Gastrocnemius medialis (tissue), 4 donors: ENCODE data around the gene NOS1AP.

Source experiments
- POLR2A ChIP-seq, 2 donors: fragments of 450-650 bp; IDR thresholded peaks; one replicate each; pipeline ENCODE4 v1.6.1; 2017; ENCODE audit warnings: antibody characterized with exemption in 2 of 2, mild to moderate bottlenecking in 2 of 2, moderate library complexity in 2 of 2
- TF ChIP-seq, protein P1 (sequence below), 5 experiments: fragments of 450-650 bp in 3 of 5; fragments of 200-600 bp in 2 of 5; sonication (generic) in 2 of 5; IDR thresholded peaks in 4 of 5; conservative IDR thresholded peaks in 1 of 5; 1 replicate in 4 of 5; 2 replicates in 1 of 5; pipeline ENCODE4 v1.5.1; 2016 to 2019; ENCODE audit warnings: antibody characterized with exemption in 5 of 5, mild to moderate bottlenecking in 3 of 5, moderate library complexity in 3 of 5

- TF ChIP-seq, protein P1, sequence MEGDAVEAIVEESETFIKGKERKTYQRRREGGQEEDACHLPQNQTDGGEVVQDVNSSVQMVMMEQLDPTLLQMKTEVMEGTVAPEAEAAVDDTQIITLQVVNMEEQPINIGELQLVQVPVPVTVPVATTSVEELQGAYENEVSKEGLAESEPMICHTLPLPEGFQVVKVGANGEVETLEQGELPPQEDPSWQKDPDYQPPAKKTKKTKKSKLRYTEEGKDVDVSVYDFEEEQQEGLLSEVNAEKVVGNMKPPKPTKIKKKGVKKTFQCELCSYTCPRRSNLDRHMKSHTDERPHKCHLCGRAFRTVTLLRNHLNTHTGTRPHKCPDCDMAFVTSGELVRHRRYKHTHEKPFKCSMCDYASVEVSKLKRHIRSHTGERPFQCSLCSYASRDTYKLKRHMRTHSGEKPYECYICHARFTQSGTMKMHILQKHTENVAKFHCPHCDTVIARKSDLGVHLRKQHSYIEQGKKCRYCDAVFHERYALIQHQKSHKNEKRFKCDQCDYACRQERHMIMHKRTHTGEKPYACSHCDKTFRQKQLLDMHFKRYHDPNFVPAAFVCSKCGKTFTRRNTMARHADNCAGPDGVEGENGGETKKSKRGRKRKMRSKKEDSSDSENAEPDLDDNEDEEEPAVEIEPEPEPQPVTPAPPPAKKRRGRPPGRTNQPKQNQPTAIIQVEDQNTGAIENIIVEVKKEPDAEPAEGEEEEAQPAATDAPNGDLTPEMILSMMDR (IDR thresholded peaks at IDR 0.05 in 4 of 5, conservative IDR thresholded peaks at IDR 0.05 in 1 of 5) = no peak
- TF ChIP-seq POLR2A (IDR thresholded peaks at IDR 0.05) = no peak
These were observed 75.4 kb downstream of the NOS1AP start for GRCh38 chr1:162144853-162145252.
